Liver (tissue), 3 donors: ENCODE results near the gene TMEM232.

Experiments used
- HNF4G ChIP-seq: IDR thresholded peaks from 2 replicates; pipeline ENCODE4 v1.6.1; 2016; ENCODE audit warnings: antibody characterized with exemption
- TF ChIP-seq, protein P1 (sequence below): fragments of 150-350 bp; IDR thresholded peaks from 2 replicates; pipeline ENCODE4 v1.5.1; 2017; ENCODE audit warnings: improper control_type of control experiment, low read depth, low read length; ENCODE audit not compliant: missing input control
- TF ChIP-seq, protein P2 (sequence below): IDR thresholded peaks from 2 replicates; pipeline ENCODE4 v1.6.1; 2016; ENCODE audit warnings: antibody characterized with exemption, mild to moderate bottlenecking
- donor health status: healthy.
- donor health status: healthy.

DNA sequence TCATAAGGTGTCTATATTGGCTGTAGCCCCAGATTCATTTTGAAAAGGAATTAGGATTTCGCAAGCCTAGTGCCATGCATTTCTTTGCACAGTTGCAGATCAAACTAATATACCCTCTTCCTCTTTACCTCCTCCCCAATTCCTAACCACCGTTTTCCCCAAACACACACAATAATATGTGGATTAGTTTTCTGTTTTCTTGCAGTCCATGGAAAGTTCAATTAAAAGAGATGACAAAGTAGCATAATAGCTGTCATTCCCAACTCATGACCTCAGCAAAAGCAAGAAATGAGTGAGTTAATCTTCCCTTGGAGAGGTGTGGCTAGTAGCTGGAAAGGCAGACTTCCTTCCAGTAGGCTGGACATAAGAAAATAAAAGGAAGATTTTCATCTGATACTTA lies 349.1 kb downstream of the TMEM232 start:
- TF ChIP-seq, protein P1, sequence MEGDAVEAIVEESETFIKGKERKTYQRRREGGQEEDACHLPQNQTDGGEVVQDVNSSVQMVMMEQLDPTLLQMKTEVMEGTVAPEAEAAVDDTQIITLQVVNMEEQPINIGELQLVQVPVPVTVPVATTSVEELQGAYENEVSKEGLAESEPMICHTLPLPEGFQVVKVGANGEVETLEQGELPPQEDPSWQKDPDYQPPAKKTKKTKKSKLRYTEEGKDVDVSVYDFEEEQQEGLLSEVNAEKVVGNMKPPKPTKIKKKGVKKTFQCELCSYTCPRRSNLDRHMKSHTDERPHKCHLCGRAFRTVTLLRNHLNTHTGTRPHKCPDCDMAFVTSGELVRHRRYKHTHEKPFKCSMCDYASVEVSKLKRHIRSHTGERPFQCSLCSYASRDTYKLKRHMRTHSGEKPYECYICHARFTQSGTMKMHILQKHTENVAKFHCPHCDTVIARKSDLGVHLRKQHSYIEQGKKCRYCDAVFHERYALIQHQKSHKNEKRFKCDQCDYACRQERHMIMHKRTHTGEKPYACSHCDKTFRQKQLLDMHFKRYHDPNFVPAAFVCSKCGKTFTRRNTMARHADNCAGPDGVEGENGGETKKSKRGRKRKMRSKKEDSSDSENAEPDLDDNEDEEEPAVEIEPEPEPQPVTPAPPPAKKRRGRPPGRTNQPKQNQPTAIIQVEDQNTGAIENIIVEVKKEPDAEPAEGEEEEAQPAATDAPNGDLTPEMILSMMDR = no peak
- no peak for TF ChIP-seq HNF4G
- TF ChIP-seq, protein P2, sequence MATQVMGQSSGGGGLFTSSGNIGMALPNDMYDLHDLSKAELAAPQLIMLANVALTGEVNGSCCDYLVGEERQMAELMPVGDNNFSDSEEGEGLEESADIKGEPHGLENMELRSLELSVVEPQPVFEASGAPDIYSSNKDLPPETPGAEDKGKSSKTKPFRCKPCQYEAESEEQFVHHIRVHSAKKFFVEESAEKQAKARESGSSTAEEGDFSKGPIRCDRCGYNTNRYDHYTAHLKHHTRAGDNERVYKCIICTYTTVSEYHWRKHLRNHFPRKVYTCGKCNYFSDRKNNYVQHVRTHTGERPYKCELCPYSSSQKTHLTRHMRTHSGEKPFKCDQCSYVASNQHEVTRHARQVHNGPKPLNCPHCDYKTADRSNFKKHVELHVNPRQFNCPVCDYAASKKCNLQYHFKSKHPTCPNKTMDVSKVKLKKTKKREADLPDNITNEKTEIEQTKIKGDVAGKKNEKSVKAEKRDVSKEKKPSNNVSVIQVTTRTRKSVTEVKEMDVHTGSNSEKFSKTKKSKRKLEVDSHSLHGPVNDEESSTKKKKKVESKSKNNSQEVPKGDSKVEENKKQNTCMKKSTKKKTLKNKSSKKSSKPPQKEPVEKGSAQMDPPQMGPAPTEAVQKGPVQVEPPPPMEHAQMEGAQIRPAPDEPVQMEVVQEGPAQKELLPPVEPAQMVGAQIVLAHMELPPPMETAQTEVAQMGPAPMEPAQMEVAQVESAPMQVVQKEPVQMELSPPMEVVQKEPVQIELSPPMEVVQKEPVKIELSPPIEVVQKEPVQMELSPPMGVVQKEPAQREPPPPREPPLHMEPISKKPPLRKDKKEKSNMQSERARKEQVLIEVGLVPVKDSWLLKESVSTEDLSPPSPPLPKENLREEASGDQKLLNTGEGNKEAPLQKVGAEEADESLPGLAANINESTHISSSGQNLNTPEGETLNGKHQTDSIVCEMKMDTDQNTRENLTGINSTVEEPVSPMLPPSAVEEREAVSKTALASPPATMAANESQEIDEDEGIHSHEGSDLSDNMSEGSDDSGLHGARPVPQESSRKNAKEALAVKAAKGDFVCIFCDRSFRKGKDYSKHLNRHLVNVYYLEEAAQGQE = no peak
